DND-41 (cell line): ENCODE results near the gene RARB.

ENCODE experiments used
- CTCF ChIP-seq: IDR thresholded peaks from 2 replicates; pipeline ENCODE4 v1.5.1; 2012; ENCODE audit warnings: borderline replicate concordance, low read length, moderate library complexity, mild to moderate bottlenecking; ENCODE audit not compliant: poor library complexity, severe bottlenecking; ENCODE audit errors: extremely low read depth
- EZH2 ChIP-seq: IDR thresholded peaks from 3 replicates; pipeline ENCODE4 v1.6.1; 2012; ENCODE audit warnings: borderline replicate concordance, low read depth, mild to moderate bottlenecking, moderate library complexity, low read length, inconsistent platforms; ENCODE audit not compliant: severe bottlenecking

DNA sequence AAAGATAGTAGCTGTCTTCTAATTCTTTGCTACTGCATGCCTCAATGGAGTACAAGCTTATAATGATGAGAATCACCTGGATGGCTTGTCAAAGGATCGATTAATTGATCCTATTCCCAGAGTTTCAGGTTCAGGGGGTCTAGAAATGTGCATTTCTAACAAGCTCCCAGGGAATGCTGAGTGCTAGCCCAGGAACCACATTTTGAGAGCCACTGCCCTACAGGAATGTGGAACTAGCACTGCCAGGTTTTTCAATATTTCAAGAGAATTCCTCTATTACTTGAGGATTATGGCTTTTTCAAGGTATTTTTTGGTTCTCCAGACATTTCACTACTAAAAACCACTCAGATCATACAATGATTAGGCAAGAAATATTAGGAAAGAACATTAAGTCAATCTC is 52.7 kb downstream of the RARB start:
- TF ChIP-seq CTCF (no peak), EZH2 (no peak)
